HepG2 (cell line): Measurements from ENCODE around the gene ASB16.

ENCODE experiments used
- SIX4 ChIP-seq: sonication (generic); formaldehyde crosslinking; IDR thresholded peaks from 2 replicates; pipeline ENCODE4 v1.4.0; 2020; ENCODE audit warnings: missing genetic modification reagents
- TF ChIP-seq, protein P1 (sequence below): sonication (generic); formaldehyde crosslinking; IDR thresholded peaks from 2 replicates; pipeline ENCODE4 v1.4.0; 2020; ENCODE audit warnings: missing genetic modification reagents

DNA sequence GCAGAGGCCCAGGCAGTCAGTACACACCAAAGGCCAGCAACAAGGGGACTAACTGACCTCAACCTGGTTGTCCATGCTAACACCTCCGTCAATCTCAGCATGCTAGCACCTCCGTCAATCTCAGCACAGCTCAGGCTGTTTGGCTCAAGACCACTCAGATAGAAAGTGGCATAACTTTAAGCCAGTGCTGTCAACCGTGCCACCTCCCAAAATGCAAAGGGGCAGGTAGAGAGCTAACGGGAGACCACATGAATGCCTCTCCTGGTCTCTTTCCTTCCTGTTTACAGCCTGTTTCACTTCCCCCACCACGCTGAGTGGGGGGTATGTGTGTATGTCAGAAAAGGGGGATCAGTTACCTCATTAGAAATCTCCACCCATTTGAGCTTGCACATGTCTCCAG is 45.7 kb downstream of the ASB16 start:
- TF ChIP-seq SIX4 (CRISPR knock-in tag) = no peak
- TF ChIP-seq, protein P1, sequence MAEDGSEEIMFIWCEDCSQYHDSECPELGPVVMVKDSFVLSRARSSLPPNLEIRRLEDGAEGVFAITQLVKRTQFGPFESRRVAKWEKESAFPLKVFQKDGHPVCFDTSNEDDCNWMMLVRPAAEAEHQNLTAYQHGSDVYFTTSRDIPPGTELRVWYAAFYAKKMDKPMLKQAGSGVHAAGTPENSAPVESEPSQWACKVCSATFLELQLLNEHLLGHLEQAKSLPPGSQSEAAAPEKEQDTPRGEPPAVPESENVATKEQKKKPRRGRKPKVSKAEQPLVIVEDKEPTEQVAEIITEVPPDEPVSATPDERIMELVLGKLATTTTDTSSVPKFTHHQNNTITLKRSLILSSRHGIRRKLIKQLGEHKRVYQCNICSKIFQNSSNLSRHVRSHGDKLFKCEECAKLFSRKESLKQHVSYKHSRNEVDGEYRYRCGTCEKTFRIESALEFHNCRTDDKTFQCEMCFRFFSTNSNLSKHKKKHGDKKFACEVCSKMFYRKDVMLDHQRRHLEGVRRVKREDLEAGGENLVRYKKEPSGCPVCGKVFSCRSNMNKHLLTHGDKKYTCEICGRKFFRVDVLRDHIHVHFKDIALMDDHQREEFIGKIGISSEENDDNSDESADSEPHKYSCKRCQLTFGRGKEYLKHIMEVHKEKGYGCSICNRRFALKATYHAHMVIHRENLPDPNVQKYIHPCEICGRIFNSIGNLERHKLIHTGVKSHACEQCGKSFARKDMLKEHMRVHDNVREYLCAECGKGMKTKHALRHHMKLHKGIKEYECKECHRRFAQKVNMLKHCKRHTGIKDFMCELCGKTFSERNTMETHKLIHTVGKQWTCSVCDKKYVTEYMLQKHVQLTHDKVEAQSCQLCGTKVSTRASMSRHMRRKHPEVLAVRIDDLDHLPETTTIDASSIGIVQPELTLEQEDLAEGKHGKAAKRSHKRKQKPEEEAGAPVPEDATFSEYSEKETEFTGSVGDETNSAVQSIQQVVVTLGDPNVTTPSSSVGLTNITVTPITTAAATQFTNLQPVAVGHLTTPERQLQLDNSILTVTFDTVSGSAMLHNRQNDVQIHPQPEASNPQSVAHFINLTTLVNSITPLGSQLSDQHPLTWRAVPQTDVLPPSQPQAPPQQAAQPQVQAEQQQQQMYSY (CRISPR knock-in tag) = no peak
